WTC11 (cell line): ENCODE results near the gene LAPTM4A. TPM values are rescaled to one million over a fixed set of nuclear protein-coding genes. Genes with fewer than 3 reads are reported as not detected.

Experiments used
- ATAC-seq: fragments of 200-7000 bp; cut with Tn5 transposase; 2 replicates; pipeline ENCODE4 v1.10.0; 2021; ENCODE audit warnings: mild to moderate bottlenecking, moderate library complexity
- CTCF ChIA-PET: fragments of 300-600 bp; sonication (Branson Sonifier 250); formaldehyde crosslinking; loops from one replicate; lab custom pipeline; 2021; ENCODE audit warnings: antibody characterized with exemption; lab: Charles Lee
- POLR2A ChIA-PET: fragments of 350-600 bp; sonication (Branson Sonifier 250); formaldehyde crosslinking; loops from one replicate; lab custom pipeline; 2021; ENCODE audit warnings: antibody characterized with exemption; lab: Charles Lee
- DNase-seq: peaks from one replicate; pipeline ENCODE4 v3.0.0; 2021; ENCODE audit warnings: low spot score
- H3K27ac Mint-ChIP-seq: 2 replicates; pipeline ENCODE4 v1.8.0; 2021; ENCODE audit warnings: mixed read lengths
- H3K27me3 Mint-ChIP-seq: 2 replicates; pipeline ENCODE4 v1.8.0; 2021; ENCODE audit warnings: low read depth, mild to moderate bottlenecking, moderate library complexity, mixed read lengths
- H3K36me3 Mint-ChIP-seq: 2 replicates; pipeline ENCODE4 v1.8.0; 2021; ENCODE audit warnings: mixed read lengths
- H3K4me1 Mint-ChIP-seq: 2 replicates; pipeline ENCODE4 v1.8.0; 2022; ENCODE audit warnings: mixed read lengths
- H3K4me3 Mint-ChIP-seq: 2 replicates; pipeline ENCODE4 v1.8.0; 2021; ENCODE audit warnings: mild to moderate bottlenecking, moderate library complexity, mixed read lengths
- H3K9me3 Mint-ChIP-seq: 2 replicates; pipeline ENCODE4 v1.8.0; 2021; ENCODE audit warnings: mixed read lengths
- ELF4 ChIP-seq: sonication (generic); formaldehyde crosslinking; IDR thresholded peaks from 2 replicates; pipeline ENCODE4 v1.8.1; 2022; ENCODE audit warnings: low read depth, mild to moderate bottlenecking, moderate library complexity, missing genetic modification reagents
- MXD4 ChIP-seq: fragments of 250-450 bp; sonication (Bioruptor Pico); IDR thresholded peaks from 2 replicates; pipeline ENCODE4 v1.8.0; 2021; ENCODE audit warnings: mild to moderate bottlenecking, moderate library complexity, borderline replicate concordance
- MYBL2 ChIP-seq: sonication (generic); formaldehyde crosslinking; IDR thresholded peaks from 2 replicates; pipeline ENCODE4 v1.8.1; 2023; ENCODE audit warnings: mild to moderate bottlenecking, moderate library complexity, missing genetic modification reagents
- NFE2L1 ChIP-seq: sonication (generic); formaldehyde crosslinking; IDR thresholded peaks from 2 replicates; pipeline ENCODE4 v1.8.1; 2023; ENCODE audit warnings: missing genetic modification reagents
- NFYB ChIP-seq: sonication (generic); formaldehyde crosslinking; conservative IDR thresholded peaks from 2 replicates; pipeline ENCODE4 v1.8.0; 2022; ENCODE audit warnings: low read depth, missing genetic modification reagents
- NR3C1 ChIP-seq: sonication (generic); formaldehyde crosslinking; conservative IDR thresholded peaks from 2 replicates; pipeline ENCODE4 v1.8.1; 2023; ENCODE audit warnings: low read depth, mild to moderate bottlenecking, missing genetic modification reagents
- SMAD4 ChIP-seq: sonication (generic); formaldehyde crosslinking; IDR thresholded peaks from 2 replicates; pipeline ENCODE4 v1.8.0; 2022; ENCODE audit warnings: mild to moderate bottlenecking, missing genetic modification reagents
- TCF7 ChIP-seq: sonication (generic); formaldehyde crosslinking; IDR thresholded peaks from 2 replicates; pipeline ENCODE4 v1.8.0; 2022; ENCODE audit warnings: mild to moderate bottlenecking, low read depth, missing genetic modification reagents, moderate library complexity
- TP53 ChIP-seq: sonication (generic); formaldehyde crosslinking; IDR thresholded peaks from 2 replicates; pipeline ENCODE4 v1.8.1; 2023; ENCODE audit warnings: mild to moderate bottlenecking, missing genetic modification reagents
- ZNF416 ChIP-seq: fragments of 250-450 bp; sonication (Bioruptor Pico); IDR thresholded peaks from 2 replicates; pipeline ENCODE4 v1.9.0; 2021; ENCODE audit warnings: mild to moderate bottlenecking, inconsistent platforms
- total RNA-seq: library from RNA; stranded (reverse); gene quantifications from 3 replicates; pipeline ENCODE4 v1.2.3, GENCODE V29; 2021
- TF ChIP-seq, protein P1 (sequence below): fragments of 200-600 bp; IDR thresholded peaks from 2 replicates; pipeline ENCODE4 v1.8.0; 2022; ENCODE audit warnings: antibody characterized with exemption
- TF ChIP-seq, protein P2 (sequence below): fragments of 250-450 bp; sonication (Bioruptor Pico); IDR thresholded peaks from 2 replicates; pipeline ENCODE4 v1.9.0; 2021; ENCODE audit warnings: mild to moderate bottlenecking
- TF ChIP-seq, protein P3 (sequence below): sonication (generic); formaldehyde crosslinking; IDR thresholded peaks from 2 replicates; pipeline ENCODE4 v1.8.1; 2023; ENCODE audit warnings: mild to moderate bottlenecking, missing genetic modification reagents
- TF ChIP-seq, protein P4 (sequence below): fragments of 250-450 bp; sonication (Bioruptor Pico); IDR thresholded peaks from 2 replicates; pipeline ENCODE4 v1.9.0; 2021; ENCODE audit warnings: mild to moderate bottlenecking, borderline replicate concordance
- TF ChIP-seq, protein P5 (sequence below): sonication (generic); formaldehyde crosslinking; IDR thresholded peaks from 2 replicates; pipeline ENCODE4 v1.8.1; 2022; ENCODE audit warnings: mild to moderate bottlenecking, moderate library complexity, missing genetic modification reagents

The LAPTM4A gene
- total RNA-seq, 1 experiment from 2014 or later: 163 TPM

DNA sequence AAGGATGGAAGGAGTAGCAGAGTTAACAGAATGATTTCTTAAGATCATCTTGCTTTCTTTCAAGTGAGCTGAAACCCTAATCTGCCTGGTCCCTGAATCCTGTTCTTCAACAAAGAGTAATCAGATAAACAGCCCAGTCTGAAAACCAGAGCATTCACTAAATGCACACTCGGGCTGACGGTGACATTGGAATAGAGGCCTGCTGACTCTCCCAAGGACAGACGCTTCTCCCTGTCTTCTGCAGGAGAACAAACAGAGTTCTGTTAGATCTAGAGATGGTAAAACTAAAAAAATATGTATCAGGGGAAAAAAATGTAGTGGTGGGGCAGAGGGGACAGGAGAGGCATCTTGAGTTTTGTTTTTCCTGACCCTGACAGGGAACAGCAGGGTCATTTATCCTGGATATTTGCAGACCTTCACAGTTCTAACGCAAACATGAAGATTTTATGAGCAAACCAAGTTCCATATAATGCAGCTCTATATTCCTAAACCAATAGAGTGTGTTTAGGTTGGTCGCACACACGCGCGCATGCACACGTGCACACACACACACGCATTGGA, 46.3 kb downstream of the LAPTM4A start:
- H3K4me1 Mint-ChIP-seq: no peaks in the 10 kb centered on the region
- ChIA-PET POLR2A (no interaction called here), CTCF (interaction anchor here (1.0 kb wide), 1 partner anchor 10 kb away, joined by 7 read pairs; no protein-coding TSS in a partner anchor)

More for the DNA sequence above, 46.3 kb downstream of the LAPTM4A start:
- no peak for DNase-seq
- Mint-ChIP-seq H3K36me3 (no peaks in the 10 kb centered on the region; the same call in 1 of the 2 replicates), H3K9me3 (no peaks in the 10 kb centered on the region), H3K4me3 (no peak overlapping the region), H3K27ac (no peak overlapping the region), H3K27me3 (peaks cover under 1% of the 10 kb centered on the region)
- no peak for TF ChIP-seq SMAD4
- TF ChIP-seq MXD4: no peak
- TF ChIP-seq, protein P1, sequence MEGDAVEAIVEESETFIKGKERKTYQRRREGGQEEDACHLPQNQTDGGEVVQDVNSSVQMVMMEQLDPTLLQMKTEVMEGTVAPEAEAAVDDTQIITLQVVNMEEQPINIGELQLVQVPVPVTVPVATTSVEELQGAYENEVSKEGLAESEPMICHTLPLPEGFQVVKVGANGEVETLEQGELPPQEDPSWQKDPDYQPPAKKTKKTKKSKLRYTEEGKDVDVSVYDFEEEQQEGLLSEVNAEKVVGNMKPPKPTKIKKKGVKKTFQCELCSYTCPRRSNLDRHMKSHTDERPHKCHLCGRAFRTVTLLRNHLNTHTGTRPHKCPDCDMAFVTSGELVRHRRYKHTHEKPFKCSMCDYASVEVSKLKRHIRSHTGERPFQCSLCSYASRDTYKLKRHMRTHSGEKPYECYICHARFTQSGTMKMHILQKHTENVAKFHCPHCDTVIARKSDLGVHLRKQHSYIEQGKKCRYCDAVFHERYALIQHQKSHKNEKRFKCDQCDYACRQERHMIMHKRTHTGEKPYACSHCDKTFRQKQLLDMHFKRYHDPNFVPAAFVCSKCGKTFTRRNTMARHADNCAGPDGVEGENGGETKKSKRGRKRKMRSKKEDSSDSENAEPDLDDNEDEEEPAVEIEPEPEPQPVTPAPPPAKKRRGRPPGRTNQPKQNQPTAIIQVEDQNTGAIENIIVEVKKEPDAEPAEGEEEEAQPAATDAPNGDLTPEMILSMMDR: no peak
- TF ChIP-seq, protein P2, sequence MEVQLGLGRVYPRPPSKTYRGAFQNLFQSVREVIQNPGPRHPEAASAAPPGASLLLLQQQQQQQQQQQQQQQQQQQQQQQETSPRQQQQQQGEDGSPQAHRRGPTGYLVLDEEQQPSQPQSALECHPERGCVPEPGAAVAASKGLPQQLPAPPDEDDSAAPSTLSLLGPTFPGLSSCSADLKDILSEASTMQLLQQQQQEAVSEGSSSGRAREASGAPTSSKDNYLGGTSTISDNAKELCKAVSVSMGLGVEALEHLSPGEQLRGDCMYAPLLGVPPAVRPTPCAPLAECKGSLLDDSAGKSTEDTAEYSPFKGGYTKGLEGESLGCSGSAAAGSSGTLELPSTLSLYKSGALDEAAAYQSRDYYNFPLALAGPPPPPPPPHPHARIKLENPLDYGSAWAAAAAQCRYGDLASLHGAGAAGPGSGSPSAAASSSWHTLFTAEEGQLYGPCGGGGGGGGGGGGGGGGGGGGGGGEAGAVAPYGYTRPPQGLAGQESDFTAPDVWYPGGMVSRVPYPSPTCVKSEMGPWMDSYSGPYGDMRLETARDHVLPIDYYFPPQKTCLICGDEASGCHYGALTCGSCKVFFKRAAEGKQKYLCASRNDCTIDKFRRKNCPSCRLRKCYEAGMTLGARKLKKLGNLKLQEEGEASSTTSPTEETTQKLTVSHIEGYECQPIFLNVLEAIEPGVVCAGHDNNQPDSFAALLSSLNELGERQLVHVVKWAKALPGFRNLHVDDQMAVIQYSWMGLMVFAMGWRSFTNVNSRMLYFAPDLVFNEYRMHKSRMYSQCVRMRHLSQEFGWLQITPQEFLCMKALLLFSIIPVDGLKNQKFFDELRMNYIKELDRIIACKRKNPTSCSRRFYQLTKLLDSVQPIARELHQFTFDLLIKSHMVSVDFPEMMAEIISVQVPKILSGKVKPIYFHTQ: no peak
- TF ChIP-seq, protein P3, sequence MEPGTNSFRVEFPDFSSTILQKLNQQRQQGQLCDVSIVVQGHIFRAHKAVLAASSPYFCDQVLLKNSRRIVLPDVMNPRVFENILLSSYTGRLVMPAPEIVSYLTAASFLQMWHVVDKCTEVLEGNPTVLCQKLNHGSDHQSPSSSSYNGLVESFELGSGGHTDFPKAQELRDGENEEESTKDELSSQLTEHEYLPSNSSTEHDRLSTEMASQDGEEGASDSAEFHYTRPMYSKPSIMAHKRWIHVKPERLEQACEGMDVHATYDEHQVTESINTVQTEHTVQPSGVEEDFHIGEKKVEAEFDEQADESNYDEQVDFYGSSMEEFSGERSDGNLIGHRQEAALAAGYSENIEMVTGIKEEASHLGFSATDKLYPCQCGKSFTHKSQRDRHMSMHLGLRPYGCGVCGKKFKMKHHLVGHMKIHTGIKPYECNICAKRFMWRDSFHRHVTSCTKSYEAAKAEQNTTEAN (CRISPR knock-in tag): no peak
- TF ChIP-seq, protein P4, sequence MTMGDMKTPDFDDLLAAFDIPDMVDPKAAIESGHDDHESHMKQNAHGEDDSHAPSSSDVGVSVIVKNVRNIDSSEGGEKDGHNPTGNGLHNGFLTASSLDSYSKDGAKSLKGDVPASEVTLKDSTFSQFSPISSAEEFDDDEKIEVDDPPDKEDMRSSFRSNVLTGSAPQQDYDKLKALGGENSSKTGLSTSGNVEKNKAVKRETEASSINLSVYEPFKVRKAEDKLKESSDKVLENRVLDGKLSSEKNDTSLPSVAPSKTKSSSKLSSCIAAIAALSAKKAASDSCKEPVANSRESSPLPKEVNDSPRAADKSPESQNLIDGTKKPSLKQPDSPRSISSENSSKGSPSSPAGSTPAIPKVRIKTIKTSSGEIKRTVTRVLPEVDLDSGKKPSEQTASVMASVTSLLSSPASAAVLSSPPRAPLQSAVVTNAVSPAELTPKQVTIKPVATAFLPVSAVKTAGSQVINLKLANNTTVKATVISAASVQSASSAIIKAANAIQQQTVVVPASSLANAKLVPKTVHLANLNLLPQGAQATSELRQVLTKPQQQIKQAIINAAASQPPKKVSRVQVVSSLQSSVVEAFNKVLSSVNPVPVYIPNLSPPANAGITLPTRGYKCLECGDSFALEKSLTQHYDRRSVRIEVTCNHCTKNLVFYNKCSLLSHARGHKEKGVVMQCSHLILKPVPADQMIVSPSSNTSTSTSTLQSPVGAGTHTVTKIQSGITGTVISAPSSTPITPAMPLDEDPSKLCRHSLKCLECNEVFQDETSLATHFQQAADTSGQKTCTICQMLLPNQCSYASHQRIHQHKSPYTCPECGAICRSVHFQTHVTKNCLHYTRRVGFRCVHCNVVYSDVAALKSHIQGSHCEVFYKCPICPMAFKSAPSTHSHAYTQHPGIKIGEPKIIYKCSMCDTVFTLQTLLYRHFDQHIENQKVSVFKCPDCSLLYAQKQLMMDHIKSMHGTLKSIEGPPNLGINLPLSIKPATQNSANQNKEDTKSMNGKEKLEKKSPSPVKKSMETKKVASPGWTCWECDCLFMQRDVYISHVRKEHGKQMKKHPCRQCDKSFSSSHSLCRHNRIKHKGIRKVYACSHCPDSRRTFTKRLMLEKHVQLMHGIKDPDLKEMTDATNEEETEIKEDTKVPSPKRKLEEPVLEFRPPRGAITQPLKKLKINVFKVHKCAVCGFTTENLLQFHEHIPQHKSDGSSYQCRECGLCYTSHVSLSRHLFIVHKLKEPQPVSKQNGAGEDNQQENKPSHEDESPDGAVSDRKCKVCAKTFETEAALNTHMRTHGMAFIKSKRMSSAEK (CRISPR knock-in tag): no peak
- TF ChIP-seq MYBL2 (CRISPR knock-in tag): no peak
- TF ChIP-seq NR3C1: no peak
- TF ChIP-seq TP53: no peak
- no peak for TF ChIP-seq ELF4
- TF ChIP-seq NFE2L1 (CRISPR knock-in tag): no peak
- no peak for TF ChIP-seq ZNF416 (CRISPR knock-in tag)
- TF ChIP-seq TCF7 (CRISPR knock-in tag): no peak
- TF ChIP-seq, protein P5, sequence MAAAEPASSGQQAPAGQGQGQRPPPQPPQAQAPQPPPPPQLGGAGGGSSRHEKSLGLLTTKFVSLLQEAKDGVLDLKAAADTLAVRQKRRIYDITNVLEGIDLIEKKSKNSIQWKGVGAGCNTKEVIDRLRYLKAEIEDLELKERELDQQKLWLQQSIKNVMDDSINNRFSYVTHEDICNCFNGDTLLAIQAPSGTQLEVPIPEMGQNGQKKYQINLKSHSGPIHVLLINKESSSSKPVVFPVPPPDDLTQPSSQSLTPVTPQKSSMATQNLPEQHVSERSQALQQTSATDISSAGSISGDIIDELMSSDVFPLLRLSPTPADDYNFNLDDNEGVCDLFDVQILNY (CRISPR knock-in tag): no peak
- no peak for TF ChIP-seq NFYB (CRISPR knock-in tag)
- no peak for ATAC-seq
